Subcutaneous abdominal adipose tissue (tissue), 5 donors: Measurements from ENCODE around the gene CHST13.

Source experiments
- H3K27ac ChIP-seq: one replicate; pipeline ENCODE4 v1.7.0; 2013; ENCODE audit warnings: low read depth, mild to moderate bottlenecking, inconsistent platforms, low read length, moderate library complexity
- H3K27me3 ChIP-seq, 5 donors: one replicate each; pipeline ENCODE4 v1.7.0; 2013; ENCODE audit warnings: low read length in 5 of 5, inconsistent platforms in 1 of 5; ENCODE audit not compliant: control insufficient read depth in 5 of 5, insufficient read depth in 4 of 5
- H3K36me3 ChIP-seq, 5 donors: one replicate each; pipeline ENCODE4 v1.7.0; 2013; ENCODE audit warnings: low read length in 5 of 5; ENCODE audit not compliant: control insufficient read depth in 5 of 5, insufficient read depth in 5 of 5
- H3K4me1 ChIP-seq, 5 donors: one replicate each; pipeline ENCODE4 v1.7.0; 2013; ENCODE audit warnings: low read length in 5 of 5, mild to moderate bottlenecking in 3 of 5, moderate library complexity in 1 of 5; ENCODE audit not compliant: control insufficient read depth in 5 of 5, insufficient read depth in 5 of 5
- H3K4me3 ChIP-seq, 5 donors: one replicate each; pipeline ENCODE4 v1.7.0; 2013; ENCODE audit warnings: low read length in 5 of 5, low read depth in 1 of 5
- H3K9ac ChIP-seq, 5 donors: one replicate each; pipeline ENCODE4 v1.7.0; 2013; ENCODE audit warnings: low read length in 5 of 5, mild to moderate bottlenecking in 4 of 5, moderate library complexity in 3 of 5
- H3K9me3 ChIP-seq, 5 donors: one replicate each; pipeline ENCODE4 v1.7.0; 2013; ENCODE audit warnings: low read length in 5 of 5; ENCODE audit not compliant: control insufficient read depth in 5 of 5
- donor health status: healthy.
- donor health status: healthy.
- donor health status: healthy.
- donor health status: healthy.
- donor health status: healthy.

CHST13 gene

GRCh38 chr3:126538316-126538715 lies 14.4 kb downstream of the CHST13 start:
- H3K36me3 ChIP-seq = no peaks in the 10 kb centered on the region
- H3K9ac ChIP-seq = no peak overlapping the region
- no peak overlapping the region for H3K4me3 ChIP-seq
- no peak overlapping the region for H3K27ac ChIP-seq
- H3K27me3 ChIP-seq = peaks cover 18 to 47% (median 29%) of the 10 kb centered on the region in 5 donors
- no peaks in the 10 kb centered on the region for H3K9me3 ChIP-seq
- peaks cover 3 to 29% (median 14%) of the 10 kb centered on the region in 5 donors for H3K4me1 ChIP-seq

- Histone ChIP-seq H3K27me3 (peaks cover 18 to 51% (median 32%) of the 10 kb centered on the region in 5 donors), H3K4me3 (no peak overlapping the region), H3K9ac (no peak overlapping the region), H3K9me3 (no peaks in the 10 kb centered on the region), H3K27ac (no peak overlapping the region), H3K36me3 (no peaks in the 10 kb centered on the region), H3K4me1 (peaks cover 3 to 29% (median 14%) of the 10 kb centered on the region in 5 donors)
Observed at GRCh38 chr3:126538966-126539365, 15.0 kb downstream of the CHST13 start.

- Histone ChIP-seq H3K4me1 (peaks cover 3 to 29% (median 14%) of the 10 kb centered on the region in 5 donors), H3K9me3 (no peaks in the 10 kb centered on the region), H3K36me3 (no peaks in the 10 kb centered on the region), H3K4me3 (no peak overlapping the region), H3K27me3 (peaks cover 18 to 48% (median 32%) of the 10 kb centered on the region in 5 donors), H3K27ac (no peak overlapping the region), H3K9ac (no peak overlapping the region)
Observed at GRCh38 chr3:126539558-126540250, 15.7 kb downstream of the CHST13 start.

GRCh38 chr3:126540342-126540849 lies 16.4 kb downstream of the CHST13 start:
- H3K27ac ChIP-seq = no peak overlapping the region
- H3K4me3 ChIP-seq = no peak overlapping the region
- H3K9ac ChIP-seq = no peak overlapping the region
- H3K4me1 ChIP-seq = peaks cover 3 to 29% (median 14%) of the 10 kb centered on the region in 5 donors
- H3K9me3 ChIP-seq = no peaks in the 10 kb centered on the region
- peaks cover 18 to 43% (median 32%) of the 10 kb centered on the region in 5 donors for H3K27me3 ChIP-seq
- H3K36me3 ChIP-seq = no peaks in the 10 kb centered on the region

GRCh38 chr3:126540951-126541627 lies 17.1 kb downstream of the CHST13 start:
- H3K27ac ChIP-seq = no peak overlapping the region

GRCh38 chr3:126541628-126542339 lies 17.8 kb downstream of the CHST13 start:
- Histone ChIP-seq H3K4me3 (peak overlapping the region in 1 of 5 donors; percentile 14), H3K4me1 (peaks cover 3 to 29% (median 14%) of the 10 kb centered on the region in 5 donors), H3K9me3 (no peaks in the 10 kb centered on the region), H3K36me3 (no peaks in the 10 kb centered on the region), H3K27me3 (peaks cover 11 to 33% (median 25%) of the 10 kb centered on the region in 5 donors), H3K9ac (no peak overlapping the region), H3K27ac (no peak overlapping the region)

More at GRCh38 chr3:126540951-126541627, 17.1 kb downstream of the CHST13 start:
- Histone ChIP-seq H3K36me3 (no peaks in the 10 kb centered on the region), H3K4me1 (peaks cover 3 to 29% (median 14%) of the 10 kb centered on the region in 5 donors), H3K9ac (no peak overlapping the region), H3K4me3 (no peak overlapping the region), H3K9me3 (no peaks in the 10 kb centered on the region), H3K27me3 (peaks cover 16 to 37% (median 29%) of the 10 kb centered on the region in 5 donors)

GRCh38 chr3:126542340-126543241 lies 18.6 kb downstream of the CHST13 start:
- Histone ChIP-seq H3K27ac (no peak overlapping the region), H3K36me3 (no peaks in the 10 kb centered on the region), H3K27me3 (peaks cover 3 to 25% (median 20%) of the 10 kb centered on the region in 5 donors), H3K4me1 (peaks cover 3 to 29% (median 14%) of the 10 kb centered on the region in 5 donors), H3K4me3 (no peak overlapping the region), H3K9ac (no peak overlapping the region), H3K9me3 (no peaks in the 10 kb centered on the region)

GRCh38 chr3:126543457-126544061 lies 19.6 kb downstream of the CHST13 start:
- H3K27me3 ChIP-seq = peaks cover 0 to 23% (median 15%) of the 10 kb centered on the region in 5 donors
- H3K4me3 ChIP-seq = no peak overlapping the region
- H3K9me3 ChIP-seq = no peaks in the 10 kb centered on the region
- H3K36me3 ChIP-seq = no peaks in the 10 kb centered on the region
- peaks cover 3 to 29% (median 14%) of the 10 kb centered on the region in 5 donors for H3K4me1 ChIP-seq
- H3K9ac ChIP-seq = no peak overlapping the region
- H3K27ac ChIP-seq = no peak overlapping the region
